HEK293T (cell line): ENCODE data around the gene GRAP.
"Not testable (repeated sequence)": the region's sequence is repeated elsewhere in the genome, so short reads cannot be mapped to it uniquely, and the experiment has no call there.

Experiments used
- CTCF ChIA-PET: fragments of 350-600 bp; formaldehyde crosslinking; extraction: SDS; loops from one replicate; lab custom pipeline; 2021; ENCODE audit warnings: antibody characterized with exemption, inconsistent platforms; lab: Yijun Ruan, JAX
- POLR2A ChIA-PET: fragments of 350-600 bp; formaldehyde crosslinking; extraction: SDS; loops from one replicate; lab custom pipeline; 2020; ENCODE audit warnings: antibody characterized with exemption, inconsistent platforms; lab: Yijun Ruan, JAX
- DNase-seq: peaks from one replicate; pipeline ENCODE4 v3.0.0; 2012; ENCODE audit warnings: mixed read lengths; ENCODE audit errors: extremely low spot score
- ARNT ChIP-seq: fragments of 450-650 bp; IDR thresholded peaks from 2 replicates; pipeline ENCODE4 v1.6.1; 2017; ENCODE audit warnings: mild to moderate bottlenecking
- BHLHE40 ChIP-seq: fragments of 450-650 bp; IDR thresholded peaks from 2 replicates; pipeline ENCODE4 v1.6.1; 2016; ENCODE audit warnings: mild to moderate bottlenecking, moderate library complexity, borderline replicate concordance
- CTBP1 ChIP-seq: fragments of 450-650 bp; IDR thresholded peaks from 2 replicates; pipeline ENCODE4 v1.6.1; 2016; ENCODE audit warnings: borderline replicate concordance
- ELF4 ChIP-seq: fragments of 450-650 bp; IDR thresholded peaks from 2 replicates; pipeline ENCODE4 v1.6.1; 2017; ENCODE audit warnings: antibody characterized with exemption
- FOXA1 ChIP-seq: fragments of 450-650 bp; IDR thresholded peaks from 2 replicates; pipeline ENCODE4 v1.6.1; 2016; ENCODE audit warnings: mild to moderate bottlenecking
- FOXK2 ChIP-seq: fragments of 450-650 bp; IDR thresholded peaks from 2 replicates; pipeline ENCODE4 v1.6.1; 2016; ENCODE audit warnings: mild to moderate bottlenecking
- FOXM1 ChIP-seq: fragments of 450-650 bp; IDR thresholded peaks from 2 replicates; pipeline ENCODE4 v1.6.1; 2017; ENCODE audit warnings: mild to moderate bottlenecking, borderline replicate concordance
- HDGF ChIP-seq: fragments of 450-650 bp; IDR thresholded peaks from 2 replicates; pipeline ENCODE4 v1.6.1; 2017; ENCODE audit warnings: antibody characterized with exemption, borderline replicate concordance
- L3MBTL2 ChIP-seq: fragments of 450-650 bp; conservative IDR thresholded peaks from 2 replicates; pipeline ENCODE4 v1.6.1; 2016; ENCODE audit warnings: mild to moderate bottlenecking
- LEF1 ChIP-seq: fragments of 450-650 bp; IDR thresholded peaks from 2 replicates; pipeline ENCODE4 v1.6.1; 2017; ENCODE audit warnings: mild to moderate bottlenecking, borderline replicate concordance
- NFRKB ChIP-seq: fragments of 450-650 bp; IDR thresholded peaks from 2 replicates; pipeline ENCODE4 v1.6.1; 2016; ENCODE audit warnings: mild to moderate bottlenecking, moderate library complexity
- PKNOX1 ChIP-seq: fragments of 450-650 bp; IDR thresholded peaks from 2 replicates; pipeline ENCODE4 v1.6.1; 2016
- SP1 ChIP-seq: fragments of 450-650 bp; IDR thresholded peaks from 2 replicates; pipeline ENCODE4 v1.6.1; 2017
- SUZ12 ChIP-seq: fragments of 450-650 bp; IDR thresholded peaks from 2 replicates; pipeline ENCODE4 v1.6.1; 2016; ENCODE audit warnings: mild to moderate bottlenecking
- TARDBP ChIP-seq: fragments of 450-650 bp; IDR thresholded peaks from 2 replicates; pipeline ENCODE4 v1.6.1; 2016
- ZNF384 ChIP-seq: fragments of 450-650 bp; IDR thresholded peaks from 2 replicates; pipeline ENCODE4 v1.6.1; 2016

Gene GRAP

GRCh38 chr17:19021622-19022083 is 25.1 kb downstream of the GRAP start:
- TF ChIP-seq FOXM1 (no peak), SUZ12 (no peak), CTBP1 (no peak), L3MBTL2 (no peak), LEF1 (no peak), ZNF384 (no peak), ARNT (no peak), BHLHE40 (no peak), NFRKB (no peak), TARDBP (no peak), FOXA1 (no peak), FOXK2 (no peak), SP1 (no peak), ELF4 (no peak), PKNOX1 (no peak)
- DNase-seq = no peak
- ChIA-PET POLR2A (interaction anchor here (1.0 to 1.6 kb wide), 3 partner anchors 8 to 30 kb away, joined by 3 to 4 read pairs (median 4); no protein-coding TSS in a partner anchor), CTCF (interaction anchor here (1.7 kb wide), 1 partner anchor 61 kb away, joined by 10 read pairs; no protein-coding TSS in a partner anchor)

- CTCF ChIA-PET, DNase-seq: not testable (repeated sequence)
- POLR2A ChIA-PET = interaction anchor here (1.6 kb wide), 1 partner anchor 10 kb away, joined by 4 read pairs; no protein-coding TSS in a partner anchor
Measured at GRCh38 chr17:19021011-19021621, 25.6 kb downstream of the GRAP start.

GRCh38 chr17:19020016-19020415 is 26.7 kb downstream of the GRAP start:
- TF ChIP-seq CTBP1 (no peak), L3MBTL2 (no peak), SP1 (no peak), NFRKB (no peak), TARDBP (no peak), ZNF384 (no peak), HDGF (no peak), FOXM1 (no peak), LEF1 (no peak), BHLHE40 (no peak), SUZ12 (no peak), FOXK2 (no peak), FOXA1 (no peak), ARNT (no peak), ELF4 (no peak), PKNOX1 (no peak)
- DNase-seq = no peak
- ChIA-PET CTCF (no interaction called here), POLR2A (interaction anchor here (1.6 kb wide), 1 partner anchor 9 kb away, joined by 4 read pairs; no protein-coding TSS in a partner anchor)

GRCh38 chr17:19019041-19019941 is 27.5 kb downstream of the GRAP start:
- no peak for DNase-seq
- TF ChIP-seq LEF1 (no peak), CTBP1 (no peak), L3MBTL2 (no peak), SP1 (no peak), ELF4 (no peak), HDGF (no peak), TARDBP (no peak), ARNT (no peak), FOXK2 (no peak), ZNF384 (no peak), FOXA1 (no peak), SUZ12 (no peak), BHLHE40 (no peak), NFRKB (no peak), PKNOX1 (no peak), FOXM1 (no peak)
- ChIA-PET POLR2A (interaction anchor here (1.2 kb wide), 1 partner anchor 15 kb away, joined by 3 read pairs; the partner anchor contains the start of gene FAM83G), CTCF (no interaction called here)

GRCh38 chr17:19018600-19018950 is 28.2 kb downstream of the GRAP start:
- ChIA-PET CTCF (no interaction called here), POLR2A (interaction anchor here (1.2 kb wide), 1 partner anchor 14 kb away, joined by 3 read pairs; the partner anchor contains the start of gene FAM83G)
- TF ChIP-seq TARDBP (no peak), ELF4 (no peak), LEF1 (no peak), L3MBTL2 (no peak), PKNOX1 (no peak), FOXM1 (no peak), NFRKB (no peak), SUZ12 (no peak), ARNT (no peak), BHLHE40 (no peak), FOXK2 (no peak), CTBP1 (no peak), ZNF384 (no peak), FOXA1 (no peak), HDGF (no peak), SP1 (no peak)
- no peak for DNase-seq
